Fibroblast of skin of abdomen (primary cell): ENCODE measurements around the gene FDXACB1.

Experiments
- DNase-seq: peaks from one replicate; pipeline ENCODE4 v3.0.0-alpha.2; 2013

The FDXACB1 gene

GRCh38 chr11:111843661-111844060 is 35.3 kb downstream of the FDXACB1 start:
- no peak for DNase-seq

- DNase-seq: peak; percentile 80
These were observed 37.5 kb downstream of the FDXACB1 start for GRCh38 chr11:111841370-111842053.

GRCh38 chr11:111840143-111840542 is 38.8 kb downstream of the FDXACB1 start:
- DNase-seq: no peak

DNA sequence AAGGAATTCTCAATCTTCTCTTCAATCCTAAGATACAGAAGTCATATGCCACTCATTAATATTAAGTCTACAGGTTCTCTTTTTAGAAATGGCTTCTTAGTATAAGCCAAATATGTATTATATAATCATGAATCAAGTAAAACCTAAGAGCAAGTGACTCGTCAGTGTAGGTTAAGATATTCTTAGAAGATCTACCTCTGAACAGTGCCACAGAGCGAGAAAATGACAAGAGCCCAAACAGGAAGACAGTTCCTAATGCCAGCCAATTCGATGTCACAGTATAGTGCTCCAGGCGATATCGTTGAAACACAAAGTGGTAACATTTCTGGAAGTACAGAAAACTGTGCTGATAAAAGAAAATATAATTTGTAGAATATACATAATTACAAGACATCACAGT is 40.9 kb downstream of the FDXACB1 start:
- DNase-seq: no peak

GRCh38 chr11:111837366-111837891 is 41.5 kb downstream of the FDXACB1 start:
- DNase-seq: no peak

- DNase-seq: no peak
These were observed 42.2 kb downstream of the FDXACB1 start for GRCh38 chr11:111836721-111837120.

DNA sequence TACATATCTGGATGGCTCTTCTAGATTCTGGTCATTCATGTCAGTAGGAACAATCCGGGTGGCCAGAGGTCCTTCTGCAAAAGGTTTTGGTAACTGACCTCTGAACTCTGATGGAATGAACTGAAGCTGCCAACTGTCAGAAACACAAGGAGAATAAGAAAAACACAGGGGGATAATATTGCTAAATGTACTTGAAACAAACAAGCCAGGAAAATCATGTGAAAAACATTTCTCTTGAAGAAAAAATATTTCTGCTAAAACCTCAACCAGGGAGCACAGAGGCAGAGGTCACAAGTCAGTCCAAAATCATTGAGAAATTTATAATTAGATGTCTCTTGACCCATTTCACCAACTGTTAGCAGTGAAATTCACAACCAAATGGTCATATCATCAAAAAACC is 42.8 kb downstream of the FDXACB1 start:
- no peak for DNase-seq

DNA sequence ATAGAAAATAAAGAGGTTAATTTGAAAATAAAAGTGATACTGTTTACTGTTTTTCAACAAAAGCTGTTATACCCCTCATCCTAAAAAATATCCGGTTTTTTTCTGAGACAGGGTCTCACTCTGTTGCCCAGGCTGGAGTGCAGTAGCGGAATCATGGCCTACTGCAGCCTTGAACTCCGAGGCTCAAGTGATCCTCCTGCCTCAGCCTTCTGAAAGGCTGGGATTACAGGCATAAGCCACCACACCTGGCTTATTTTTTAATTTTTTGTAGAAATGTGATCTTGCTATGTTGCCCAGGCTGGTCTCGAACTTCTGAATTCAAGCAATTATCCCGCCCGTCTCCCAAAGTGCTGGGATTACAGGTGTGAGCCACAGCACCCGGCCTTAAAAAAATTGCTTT is 43.3 kb downstream of the FDXACB1 start:
- DNase-seq: no peak

DNA sequence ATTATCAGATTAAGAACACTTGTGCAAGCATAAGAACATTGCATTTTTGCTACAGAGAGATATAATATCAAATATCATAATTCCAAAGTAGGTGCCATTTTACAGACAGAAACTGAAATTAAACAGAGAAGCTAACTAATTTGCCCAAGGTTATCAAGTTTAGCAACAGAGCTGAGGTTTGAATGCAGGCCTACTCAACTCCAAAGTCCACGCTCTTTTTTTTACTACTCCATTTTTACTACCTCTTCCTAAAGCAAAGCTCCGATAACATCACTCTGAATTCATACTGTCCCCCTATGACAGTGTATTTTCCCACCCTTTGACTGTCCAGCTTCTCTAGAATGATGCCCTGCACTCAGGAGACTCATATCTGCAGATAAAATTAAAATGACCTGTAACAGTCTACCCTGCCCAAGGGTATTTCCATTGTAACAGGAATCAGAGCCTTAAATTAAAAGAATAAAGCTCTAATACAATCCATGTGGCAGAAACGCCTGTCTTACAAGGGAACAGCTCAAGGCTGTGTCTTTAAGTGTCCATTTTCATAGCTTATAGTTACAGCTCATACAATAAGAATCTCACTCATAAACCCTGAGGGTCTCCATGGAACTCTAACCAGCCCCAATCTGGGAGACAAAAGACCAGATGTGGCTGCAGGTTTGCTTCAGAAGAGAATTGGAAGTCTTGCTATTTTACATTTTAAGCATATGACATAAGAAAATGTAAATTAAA is 44.4 kb downstream of the FDXACB1 start:
- DNase-seq: peak; percentile 13

DNA sequence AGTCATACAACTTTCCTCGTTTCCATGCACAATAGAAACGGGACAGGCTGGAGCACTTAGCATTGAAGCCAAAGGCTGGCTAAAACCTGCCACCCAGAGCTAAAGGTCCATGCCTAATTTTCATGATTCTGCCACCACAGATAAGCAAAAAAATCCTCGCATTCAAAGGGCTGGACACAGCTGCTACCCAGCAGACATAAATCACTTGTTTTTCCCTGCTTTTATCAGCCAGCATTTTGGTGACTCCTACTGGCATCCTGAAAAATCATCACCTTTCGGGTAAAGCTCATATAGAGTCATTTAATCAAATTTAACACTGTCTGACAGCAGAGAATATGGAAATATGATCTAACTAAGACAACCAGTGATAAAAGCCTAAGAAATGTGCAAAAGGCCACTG is 45.4 kb downstream of the FDXACB1 start:
- DNase-seq: peak; percentile 13

DNA sequence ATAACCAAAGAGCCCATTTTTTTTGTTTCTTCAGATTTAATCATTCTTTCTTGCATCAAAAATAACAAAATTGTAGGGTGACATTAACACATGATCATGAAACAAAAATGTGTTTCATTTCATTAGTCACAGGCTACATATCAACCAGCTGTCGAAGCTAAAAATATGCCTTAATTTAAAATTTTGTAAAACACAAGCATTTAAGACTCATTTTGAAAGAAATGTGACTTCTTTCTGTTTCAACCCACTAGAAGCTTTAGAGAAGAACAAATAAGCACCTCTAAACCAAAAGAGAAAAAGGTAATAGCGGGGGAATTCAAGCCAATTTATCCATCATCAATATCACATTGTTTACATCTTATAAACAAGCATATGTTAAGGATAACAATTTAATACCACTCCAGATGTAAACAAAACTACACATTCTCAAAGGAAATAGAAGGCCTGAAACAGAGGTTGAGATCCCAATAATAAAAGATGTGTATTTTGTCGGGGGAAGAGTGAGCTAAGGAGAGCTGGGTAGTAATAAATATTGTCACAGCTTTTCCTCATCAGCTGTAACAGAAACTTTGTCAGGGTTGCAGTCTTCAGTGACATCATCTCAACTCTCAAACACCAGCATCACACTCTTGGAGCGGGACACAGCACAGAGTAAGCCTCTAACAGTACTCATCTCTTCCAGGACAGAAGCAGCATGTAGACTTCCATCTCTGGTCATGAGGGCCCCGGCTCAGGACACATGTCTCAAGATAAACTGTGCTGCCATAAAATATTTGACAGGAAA is 49.6 kb downstream of the FDXACB1 start:
- DNase-seq: no peak

GRCh38 chr11:111826322-111826950 is 52.5 kb downstream of the FDXACB1 start:
- DNase-seq: no peak
